OCI-LY7 (cell line): Measurements from ENCODE around the gene FTO. TPM values are rescaled to one million over a fixed set of nuclear protein-coding genes. Genes with fewer than 3 reads are reported as not detected.

Experiments used
- BruUV-seq: library from RNA; stranded (reverse); fragments of 400-500 nt; replicated peaks from 2 replicates; lab custom pipeline; 2021; lab: Mats Ljungman, UMichigan
- CTCF ChIA-PET: fragments of 300-600 bp; sonication (Branson Sonifier 250); formaldehyde crosslinking; loops from one replicate; lab custom pipeline; 2022; ENCODE audit warnings: antibody characterized with exemption; ENCODE audit not compliant: unreplicated experiment; lab: Charles Lee
- POLR2A ChIA-PET: fragments of 300-600 bp; sonication (Branson Sonifier 250); formaldehyde crosslinking; loops from one replicate; lab custom pipeline; 2022; ENCODE audit warnings: antibody characterized with exemption; lab: Charles Lee
- DNase-seq: peaks from one replicate; pipeline ENCODE4 v3.0.0-alpha.2; 2015; ENCODE audit warnings: low spot score
- H2AFZ ChIP-seq: fragments of 200-600 bp; sonication (generic), shearing (Covaris generic); 2 replicates; pipeline ENCODE4 v1.6.1; 2014; ENCODE audit warnings: mild to moderate bottlenecking, antibody characterized with exemption, low read length, moderate library complexity
- H3K27ac ChIP-seq: fragments of 200-600 bp; sonication (generic); 2 replicates; pipeline ENCODE4 v1.5.1; 2014; ENCODE audit warnings: mixed run types, low read depth, mild to moderate bottlenecking, moderate library complexity, low read length, inconsistent platforms; ENCODE audit not compliant: poor library complexity, severe bottlenecking
- H3K36me3 ChIP-seq: fragments of 200-600 bp; sonication (generic); 2 replicates; pipeline ENCODE4 v1.6.1; 2014; ENCODE audit warnings: mild to moderate bottlenecking, antibody characterized with exemption, low read length, moderate library complexity, mixed read lengths; ENCODE audit not compliant: insufficient read depth
- H3K4me1 ChIP-seq: fragments of 200-600 bp; sonication (generic); 2 replicates; pipeline ENCODE4 v1.5.1; 2014; ENCODE audit warnings: mild to moderate bottlenecking, low read length; ENCODE audit not compliant: insufficient read depth, poor library complexity, severe bottlenecking
- H3K4me2 ChIP-seq: fragments of 200-600 bp; sonication (generic); 2 replicates; pipeline ENCODE4 v1.6.1; 2014; ENCODE audit warnings: mild to moderate bottlenecking, low read length
- H3K4me3 ChIP-seq: fragments of 200-600 bp; sonication (generic); 2 replicates; pipeline ENCODE4 v1.5.1; 2014; ENCODE audit warnings: mild to moderate bottlenecking, low read depth, low read length; ENCODE audit not compliant: poor library complexity, severe bottlenecking
- H3K79me2 ChIP-seq: fragments of 200-600 bp; sonication (generic); 2 replicates; pipeline ENCODE4 v1.6.1; 2016; ENCODE audit warnings: low read depth, mild to moderate bottlenecking, low read length, moderate library complexity, mixed read lengths; ENCODE audit not compliant: insufficient read depth
- H3K9me2 ChIP-seq: fragments of 200-600 bp; sonication (generic); 2 replicates; pipeline ENCODE4 v1.6.1; 2016; ENCODE audit warnings: mild to moderate bottlenecking, low read length, mixed read lengths; ENCODE audit not compliant: insufficient read depth
- H3K9me3 ChIP-seq: fragments of 200-600 bp; sonication (generic); 2 replicates; pipeline ENCODE4 v1.6.1; 2014; ENCODE audit warnings: mild to moderate bottlenecking, mixed run types, low read length, mixed read lengths
- H4K20me1 ChIP-seq: fragments of 200-600 bp; sonication (generic); 2 replicates; pipeline ENCODE4 v1.6.1; 2014; ENCODE audit warnings: mild to moderate bottlenecking, antibody characterized with exemption, low read length, moderate library complexity, mixed read lengths; ENCODE audit not compliant: insufficient read depth
- EZH2phosphoT487 ChIP-seq: fragments of 200-600 bp; sonication (generic); IDR thresholded peaks from 2 replicates; pipeline ENCODE4 v1.6.1; 2018; ENCODE audit warnings: low read depth, borderline replicate concordance, mild to moderate bottlenecking, mixed run types, antibody characterized with exemption, low read length, moderate library complexity, mixed read lengths
- intact Hi-C: fragments of 100-400 bp; cut with micrococcal nuclease; formaldehyde crosslinking; loops from one replicate; pipeline ENCODE4 v1.10.0; 2022; ENCODE audit not compliant: unreplicated experiment
- total RNA-seq, 2 experiments: library from RNA; depleted of rRNA in 1 of 2; stranded (reverse); fragments of >200 nt in 1 of 2; shearing (Covaris generic) in 1 of 2; gene quantifications; 2 replicates each; pipeline ENCODE4 v1.2.3, GENCODE V29; 2014 to 2022
- TF ChIP-seq, protein P1 (sequence below): fragments of 200-600 bp; sonication (generic); conservative IDR thresholded peaks from 2 replicates; pipeline ENCODE4 v1.5.1; 2014; ENCODE audit warnings: mild to moderate bottlenecking, antibody characterized with exemption, low read length, moderate library complexity, mixed read lengths

FTO gene
- total RNA-seq, 2 experiments from 2014 or later, result 57.1 to 68.0 TPM

- H3K36me3 ChIP-seq, result no peaks in the 10 kb centered on the region
- no peak overlapping the region for H3K4me3 ChIP-seq
- intact Hi-C loops, result no loop called here
- no peak overlapping the region for H2AFZ ChIP-seq
- H3K4me1 ChIP-seq, result no peaks in the 10 kb centered on the region
- H4K20me1 ChIP-seq, result no peaks in the 10 kb centered on the region
- ChIA-PET CTCF (no interaction called here), POLR2A (interaction anchor here (0.6 kb wide), 1 partner anchor 911 kb away, joined by 3 read pairs; no protein-coding TSS in a partner anchor)
- H3K79me2 ChIP-seq, result no peaks in the 10 kb centered on the region
- TF ChIP-seq, protein P1, sequence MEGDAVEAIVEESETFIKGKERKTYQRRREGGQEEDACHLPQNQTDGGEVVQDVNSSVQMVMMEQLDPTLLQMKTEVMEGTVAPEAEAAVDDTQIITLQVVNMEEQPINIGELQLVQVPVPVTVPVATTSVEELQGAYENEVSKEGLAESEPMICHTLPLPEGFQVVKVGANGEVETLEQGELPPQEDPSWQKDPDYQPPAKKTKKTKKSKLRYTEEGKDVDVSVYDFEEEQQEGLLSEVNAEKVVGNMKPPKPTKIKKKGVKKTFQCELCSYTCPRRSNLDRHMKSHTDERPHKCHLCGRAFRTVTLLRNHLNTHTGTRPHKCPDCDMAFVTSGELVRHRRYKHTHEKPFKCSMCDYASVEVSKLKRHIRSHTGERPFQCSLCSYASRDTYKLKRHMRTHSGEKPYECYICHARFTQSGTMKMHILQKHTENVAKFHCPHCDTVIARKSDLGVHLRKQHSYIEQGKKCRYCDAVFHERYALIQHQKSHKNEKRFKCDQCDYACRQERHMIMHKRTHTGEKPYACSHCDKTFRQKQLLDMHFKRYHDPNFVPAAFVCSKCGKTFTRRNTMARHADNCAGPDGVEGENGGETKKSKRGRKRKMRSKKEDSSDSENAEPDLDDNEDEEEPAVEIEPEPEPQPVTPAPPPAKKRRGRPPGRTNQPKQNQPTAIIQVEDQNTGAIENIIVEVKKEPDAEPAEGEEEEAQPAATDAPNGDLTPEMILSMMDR, result no peak
- no peak for TF ChIP-seq EZH2phosphoT487
- no peak for DNase-seq
- H3K9me2 ChIP-seq, result no peaks in the 10 kb centered on the region
- no peaks in the 10 kb centered on the region for H3K9me3 ChIP-seq
- H3K4me2 ChIP-seq, result no peak overlapping the region
- no peak overlapping the region for H3K27ac ChIP-seq
- no TSS peak for BruUV-seq
These were observed 365.8 kb downstream of the FTO start for GRCh38 chr16:54069601-54070239.

GRCh38 chr16:54070789-54071343 is 366.9 kb downstream of the FTO start:
- DNase-seq, result no peak
- BruUV-seq, result no TSS peak
- no peak overlapping the region for H3K4me2 ChIP-seq
- TF ChIP-seq, protein P1, result no peak
- no peak for TF ChIP-seq EZH2phosphoT487
- no peaks in the 10 kb centered on the region for H3K9me3 ChIP-seq
- intact Hi-C loops, result no loop called here
- H2AFZ ChIP-seq, result no peak overlapping the region
- ChIA-PET POLR2A (no interaction called here), CTCF (no interaction called here)
- no peak overlapping the region for H3K4me3 ChIP-seq
- no peaks in the 10 kb centered on the region for H3K79me2 ChIP-seq
- H3K36me3 ChIP-seq, result no peaks in the 10 kb centered on the region
- no peaks in the 10 kb centered on the region for H4K20me1 ChIP-seq
- H3K9me2 ChIP-seq, result no peaks in the 10 kb centered on the region
- H3K27ac ChIP-seq, result no peak overlapping the region
- no peaks in the 10 kb centered on the region for H3K4me1 ChIP-seq

DNA sequence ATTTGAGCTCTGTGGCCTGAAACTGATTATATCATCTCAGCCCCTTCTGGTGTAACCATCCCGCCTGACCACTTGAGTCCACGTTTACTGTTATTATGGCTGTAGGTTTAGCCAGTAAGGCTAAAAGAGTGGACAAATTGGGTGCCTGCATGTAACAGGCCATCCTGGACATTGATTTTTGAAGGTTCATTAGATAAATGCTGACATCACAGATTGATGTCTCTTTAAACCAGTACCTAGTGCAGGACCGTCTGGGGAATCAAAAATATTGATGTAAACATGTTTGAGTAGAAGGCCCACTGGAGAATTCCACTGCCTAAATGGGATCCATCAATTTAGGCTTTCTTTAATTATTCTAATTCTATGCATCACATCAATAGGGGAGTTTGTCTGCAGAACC is 367.6 kb downstream of the FTO start:
- intact Hi-C loops, result no loop called here
- Histone ChIP-seq H3K9me3 (no peaks in the 10 kb centered on the region), H3K36me3 (no peaks in the 10 kb centered on the region), H3K9me2 (no peaks in the 10 kb centered on the region), H2AFZ (no peak overlapping the region), H3K79me2 (no peaks in the 10 kb centered on the region), H3K4me2 (no peak overlapping the region), H3K4me3 (no peak overlapping the region), H4K20me1 (no peaks in the 10 kb centered on the region), H3K4me1 (no peaks in the 10 kb centered on the region), H3K27ac (no peak overlapping the region)
- CTCF ChIA-PET, result no interaction called here
- no TSS peak for BruUV-seq
- TF ChIP-seq, protein P1, result no peak
- TF ChIP-seq EZH2phosphoT487, result no peak
- DNase-seq, result no peak
- POLR2A ChIA-PET, result no interaction called here
